ENCODE results near the gene NIPAL4.

The NIPAL4 gene

GRCh38 chr5:157486221-157486681 lies 26.2 kb downstream of the NIPAL4 start:
- DNase-seq = no peak

- DNase-seq = no peak
Observed at GRCh38 chr5:157486861-157487260, 26.8 kb downstream of the NIPAL4 start.

- no peak for DNase-seq
Observed at GRCh38 chr5:157487358-157487757, 27.3 kb downstream of the NIPAL4 start.

GRCh38 chr5:157491471-157491995 lies 31.5 kb downstream of the NIPAL4 start:
- DNase-seq = no peak

- DNase-seq = no peak
Observed at GRCh38 chr5:157492886-157493285, 32.9 kb downstream of the NIPAL4 start.

- DNase-seq = no peak
Observed at GRCh38 chr5:157494178-157494832, 34.3 kb downstream of the NIPAL4 start.

- no peak for DNase-seq
Observed at GRCh38 chr5:157496864-157497263, 36.9 kb downstream of the NIPAL4 start.

GRCh38 chr5:157497875-157498611 lies 38.0 kb downstream of the NIPAL4 start:
- DNase-seq = no peak

GRCh38 chr5:157502143-157502647 lies 42.2 kb downstream of the NIPAL4 start:
- no peak for DNase-seq

- no peak for DNase-seq
Observed at GRCh38 chr5:157504053-157504452, 44.0 kb downstream of the NIPAL4 start.

- no peak for DNase-seq
Observed at GRCh38 chr5:157505496-157505895, 45.5 kb downstream of the NIPAL4 start.

- no peak for DNase-seq
Observed at GRCh38 chr5:157506066-157506590, 46.1 kb downstream of the NIPAL4 start.

- no peak for DNase-seq
Observed at GRCh38 chr5:157506981-157507780, 47.2 kb downstream of the NIPAL4 start.

GRCh38 chr5:157509093-157509492 lies 49.1 kb downstream of the NIPAL4 start:
- DNase-seq = no peak

GRCh38 chr5:157509587-157509986 lies 49.6 kb downstream of the NIPAL4 start:
- no peak for DNase-seq

- no peak for DNase-seq
Observed at GRCh38 chr5:157510682-157511081, 50.7 kb downstream of the NIPAL4 start.

GRCh38 chr5:157511651-157512644 lies 51.9 kb downstream of the NIPAL4 start:
- no peak for DNase-seq

- DNase-seq = no peak
Observed at GRCh38 chr5:157513182-157513581, 53.2 kb downstream of the NIPAL4 start.

GRCh38 chr5:157514974-157515373 lies 55.0 kb downstream of the NIPAL4 start:
- no peak for DNase-seq

- no peak for DNase-seq
Observed at GRCh38 chr5:157516006-157516405, 56.0 kb downstream of the NIPAL4 start.

- DNase-seq = no peak
Observed at GRCh38 chr5:157516626-157517325, 56.8 kb downstream of the NIPAL4 start.
